DMS79 treated with DMSO at 0.1 percent for 48 hours (cell line): ENCODE data around the gene GRAP2.
"Not testable (repeated sequence)": the region's sequence is repeated elsewhere in the genome, so short reads cannot be mapped to it uniquely, and the experiment has no call there.

ENCODE experiments used
- DNase-seq: peaks from one replicate; lab custom pipeline; 2025; lab: John Stamatoyannopoulos, UW

GRAP2 gene

GRCh38 chr22:39900306-39901227 is at the start of gene GRAP2:
TSS of gene GRAP2 (plus strand) at chr22:39901084. CDS start at chr22:39947107, 46,023 bp downstream.
- peak; percentile 27 for DNase-seq

GRCh38 chr22:39851606-39852315 is 49.1 kb upstream of the GRAP2 start:
- no peak for DNase-seq

GRCh38 chr22:39852799-39853198 is 48.1 kb upstream of the GRAP2 start:
- DNase-seq: no peak

DNA sequence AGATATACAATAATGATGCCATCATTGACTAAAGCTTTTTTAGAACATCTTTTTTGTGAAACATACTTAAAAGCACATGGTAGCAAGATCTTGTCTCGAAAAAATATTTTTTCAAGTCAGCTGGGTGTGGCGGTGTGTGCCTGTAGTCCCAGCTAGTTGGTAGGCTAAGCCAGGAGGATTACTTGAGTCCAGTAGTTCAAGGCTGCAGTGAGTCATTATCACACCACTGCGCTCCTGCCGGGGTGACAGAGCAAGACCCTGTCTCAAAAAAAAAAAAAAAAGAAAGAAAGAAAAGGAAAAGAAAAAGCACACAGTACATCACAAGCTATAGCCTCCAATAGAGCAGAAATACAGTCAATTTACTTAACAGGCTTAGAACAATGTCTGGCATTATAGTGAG is 44.3 kb upstream of the GRAP2 start:
- no peak for DNase-seq

DNA sequence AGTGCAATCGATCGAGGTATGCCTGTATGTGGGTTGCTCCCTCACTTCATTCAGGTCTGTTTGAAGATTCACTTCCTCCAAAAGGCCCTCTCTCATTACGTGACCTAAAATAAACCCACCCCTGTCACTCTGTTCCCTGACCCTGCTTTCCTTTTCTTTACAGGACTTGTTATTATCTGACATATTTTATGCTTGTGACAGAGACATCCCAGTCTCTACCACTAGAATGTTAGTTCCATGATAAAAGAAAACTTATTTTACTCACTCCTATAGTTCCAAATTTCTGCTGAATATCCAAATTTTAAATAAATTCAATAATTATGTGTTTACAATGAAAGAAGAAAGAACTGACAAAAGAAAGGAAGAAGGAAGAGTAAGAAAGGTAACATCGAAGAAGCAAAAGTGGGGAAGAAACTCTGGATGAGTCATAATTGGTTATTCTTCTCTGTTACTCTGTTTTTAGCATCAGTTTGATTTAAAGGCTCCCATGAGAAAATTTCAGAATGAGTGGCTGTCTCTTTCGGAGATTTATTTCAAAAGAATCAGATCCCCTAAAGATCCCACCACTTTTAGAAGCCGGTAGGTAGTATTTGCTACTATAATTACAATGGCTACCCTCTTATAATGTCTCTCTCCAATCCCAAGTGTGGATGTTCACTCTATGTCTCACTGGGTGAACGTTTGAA is 40.8 kb upstream of the GRAP2 start:
- no peak for DNase-seq

GRCh38 chr22:39868741-39869140 is 32.1 kb upstream of the GRAP2 start:
- no peak for DNase-seq

GRCh38 chr22:39869797-39870196 is 31.1 kb upstream of the GRAP2 start:
- not testable (repeated sequence) for DNase-seq

- no peak for DNase-seq
These were observed 29.7 kb upstream of the GRAP2 start for GRCh38 chr22:39871008-39871798.

DNA sequence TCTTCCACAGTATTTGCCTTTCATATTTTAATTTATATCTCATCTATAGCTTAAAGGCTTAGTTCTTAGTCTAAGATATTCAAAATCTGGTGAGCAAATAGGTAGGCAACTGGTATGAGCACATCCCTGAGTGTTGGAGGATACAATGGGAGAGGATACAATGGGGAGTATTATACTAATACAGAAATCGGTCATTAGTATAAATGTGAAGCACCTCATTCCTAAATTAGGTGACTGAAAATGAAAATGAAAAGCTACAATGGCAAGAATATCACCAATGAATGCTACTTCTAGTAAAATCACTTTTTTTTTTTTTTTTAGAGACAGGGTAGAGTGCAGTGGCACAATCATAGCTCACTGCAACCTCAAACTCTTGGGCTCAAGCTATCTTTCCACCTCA is 28.3 kb upstream of the GRAP2 start:
- DNase-seq: no peak

DNA sequence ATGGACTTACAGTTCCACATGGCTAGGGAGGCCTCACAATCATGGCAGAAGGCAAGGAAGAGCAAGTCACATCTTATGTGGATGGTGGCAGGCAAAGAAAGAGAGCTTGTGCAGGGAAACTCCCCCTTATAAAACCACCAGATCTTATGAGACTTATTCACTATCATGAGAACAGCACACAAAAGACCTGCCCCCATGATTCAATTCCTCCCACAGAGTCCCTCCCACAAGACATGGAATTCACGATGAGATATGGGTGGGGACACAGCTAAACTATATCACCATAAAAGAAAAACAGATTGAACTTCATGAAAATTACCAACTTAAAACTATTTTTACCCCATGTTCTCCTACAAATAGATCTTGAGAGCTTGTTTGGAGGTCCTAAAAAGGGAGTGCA is 26.9 kb upstream of the GRAP2 start:
- DNase-seq: no peak

- not testable (repeated sequence) for DNase-seq
These were observed 25.6 kb upstream of the GRAP2 start for GRCh38 chr22:39875176-39875885.

DNA sequence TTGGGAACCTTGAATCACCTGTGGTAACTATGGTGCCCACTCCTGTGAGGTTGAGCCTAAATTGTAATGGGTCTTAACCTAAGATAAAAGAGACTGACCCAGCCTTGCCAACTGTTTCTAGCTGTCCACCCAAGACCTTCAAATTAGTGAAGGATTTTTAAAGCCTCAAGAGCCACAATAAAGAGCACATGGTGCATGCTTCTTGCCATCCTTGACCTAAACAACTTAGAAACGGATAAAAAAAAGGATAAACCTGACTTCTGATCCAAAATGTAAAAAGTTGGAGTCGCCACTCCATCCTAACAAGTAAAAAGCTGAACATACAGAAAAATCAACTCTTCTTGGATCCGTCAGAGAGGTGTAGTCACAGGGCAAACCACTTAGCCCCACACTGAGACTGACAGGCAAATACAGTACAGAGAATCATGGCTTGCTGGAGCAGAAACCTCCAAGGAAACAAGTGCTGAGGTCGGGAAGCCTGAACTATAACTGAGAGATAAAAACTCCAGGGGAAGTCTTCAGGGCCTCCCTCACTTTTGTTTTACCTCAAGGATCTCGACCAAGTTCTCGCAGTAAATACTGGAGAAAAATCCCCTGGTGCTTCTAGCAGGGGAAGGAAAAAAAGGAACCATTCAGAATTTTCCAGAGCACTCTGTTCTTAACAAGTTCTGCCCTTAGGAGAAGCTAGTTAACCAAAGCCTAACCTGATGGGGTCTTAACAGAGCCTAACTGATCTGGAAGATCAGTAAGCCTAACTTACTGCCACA is 23.6 kb upstream of the GRAP2 start:
- DNase-seq: no peak

DNA sequence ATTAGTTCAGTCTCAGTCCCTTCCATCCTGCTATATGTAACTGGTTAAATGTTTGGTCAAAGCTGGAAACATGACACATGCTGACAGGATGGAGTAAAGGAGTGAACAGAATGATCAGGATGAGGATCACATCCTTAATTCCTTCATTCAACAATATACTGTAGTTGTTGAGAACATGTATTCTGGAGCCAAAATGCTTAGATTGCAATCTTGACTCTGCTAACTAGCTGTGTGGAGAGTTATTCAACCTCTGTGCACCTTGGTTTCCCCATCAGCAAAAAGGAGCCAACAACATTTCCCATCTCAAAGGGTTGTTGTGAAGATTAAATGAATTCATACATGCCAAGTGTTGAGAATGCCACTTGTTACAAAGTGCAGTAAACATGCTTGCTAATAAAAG is 20.2 kb upstream of the GRAP2 start:
- no peak for DNase-seq

- DNase-seq: no peak
These were observed 17.8 kb upstream of the GRAP2 start for GRCh38 chr22:39883057-39883456.

- DNase-seq: not testable (repeated sequence)
These were observed 11.0 kb upstream of the GRAP2 start for GRCh38 chr22:39889924-39890323.

- no peak for DNase-seq
These were observed 7.4 kb upstream of the GRAP2 start, which contains the start of gene ENTHD1 for GRCh38 chr22:39893526-39893925. TSS of gene ENTHD1 (minus strand) at chr22:39893760. CDS start at chr22:39887748, 6,012 bp downstream.

GRCh38 chr22:39894554-39895092 is 6.3 kb upstream of the GRAP2 start:
- DNase-seq: no peak

DNA sequence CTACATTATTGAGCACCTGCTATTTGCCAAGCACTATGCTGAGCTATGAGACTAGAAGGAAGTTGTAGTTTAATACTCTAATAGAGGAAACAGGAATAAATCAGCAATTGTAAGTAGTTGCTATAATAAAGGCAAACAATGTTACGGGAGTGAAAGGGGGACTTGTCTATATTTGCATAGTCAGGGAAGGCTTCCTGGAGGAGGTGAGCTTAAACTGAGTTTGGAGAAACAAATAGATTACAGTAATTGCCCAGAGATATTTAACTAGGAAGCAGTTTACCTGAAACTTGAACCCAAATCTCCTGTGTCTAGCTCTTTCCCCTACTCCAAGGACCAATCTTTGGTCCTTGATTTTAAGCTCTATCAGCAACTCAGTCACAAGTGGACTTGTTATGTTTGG is 5.2 kb upstream of the GRAP2 start:
- no peak for DNase-seq

- DNase-seq: no peak
These were observed 4.4 kb upstream of the GRAP2 start for GRCh38 chr22:39896313-39896996.
